ENCODE results near the gene CNOT9.
A peak's percentile ranks its signal among the peaks of the same experiment; 100 is the strongest.
"Not testable (repeated sequence)": the region's sequence is repeated elsewhere in the genome, so short reads cannot be mapped to it uniquely, and the experiment has no call there.

The CNOT9 gene

GRCh38 chr2:218568190-218569037 is at the start of gene CNOT9, which contains the start of gene USP37:
CNOT9 (plus strand) TSS chr2:218568839; CDS start chr2:218568955, 116 bp downstream.
USP37 (minus strand) TSS chr2:218568351; CDS start chr2:218558653, 9,698 bp downstream.
- peak within 1 kb of the TSS; percentile 89 for H3K4me3 Mint-ChIP-seq
- peaks cover 32% of the 10 kb centered on the region for H3K36me3 Mint-ChIP-seq
- peaks cover 64% of the 10 kb centered on the region for H3K4me1 Mint-ChIP-seq
- H3K27me3 Mint-ChIP-seq: no peaks in the 10 kb centered on the region
- no peaks in the 10 kb centered on the region for H3K9me3 Mint-ChIP-seq
- peak within 1 kb of the TSS; percentile 94 for H3K27ac Mint-ChIP-seq
- peak; percentile 97 for ATAC-seq

GRCh38 chr2:218518876-218519275 is 49.8 kb upstream of the CNOT9 start:
- H3K4me1 Mint-ChIP-seq: peaks cover 6% of the 10 kb centered on the region
- H3K4me3 Mint-ChIP-seq: no peak overlapping the region
- H3K27me3 Mint-ChIP-seq: no peaks in the 10 kb centered on the region
- H3K9me3 Mint-ChIP-seq: no peaks in the 10 kb centered on the region
- ATAC-seq: no peak
- peaks cover 64% of the 10 kb centered on the region for H3K36me3 Mint-ChIP-seq
- H3K27ac Mint-ChIP-seq: no peak overlapping the region

GRCh38 chr2:218523651-218524050 is 45.0 kb upstream of the CNOT9 start:
- no peak overlapping the region for H3K27ac Mint-ChIP-seq
- no peak for ATAC-seq
- H3K27me3 Mint-ChIP-seq: no peaks in the 10 kb centered on the region
- H3K4me3 Mint-ChIP-seq: no peak overlapping the region
- no peaks in the 10 kb centered on the region for H3K4me1 Mint-ChIP-seq
- peaks cover 76% of the 10 kb centered on the region for H3K36me3 Mint-ChIP-seq
- peaks cover 4% of the 10 kb centered on the region for H3K9me3 Mint-ChIP-seq

GRCh38 chr2:218528409-218528808 is 40.2 kb upstream of the CNOT9 start:
- H3K4me1 Mint-ChIP-seq, ATAC-seq, H3K4me3 Mint-ChIP-seq, H3K27ac Mint-ChIP-seq, H3K9me3 Mint-ChIP-seq, H3K27me3 Mint-ChIP-seq: not testable (repeated sequence)
- peaks cover 90% of the 10 kb centered on the region for H3K36me3 Mint-ChIP-seq

GRCh38 chr2:218529990-218530389 is 38.6 kb upstream of the CNOT9 start:
- Mint-ChIP-seq H3K4me3 (no peak overlapping the region), H3K27me3 (no peaks in the 10 kb centered on the region), H3K36me3 (peaks cover 76% of the 10 kb centered on the region), H3K27ac (no peak overlapping the region), H3K9me3 (peaks cover 4% of the 10 kb centered on the region), H3K4me1 (no peaks in the 10 kb centered on the region)
- ATAC-seq: no peak

- Mint-ChIP-seq H3K9me3 (no peaks in the 10 kb centered on the region), H3K27me3 (no peaks in the 10 kb centered on the region), H3K36me3 (peaks cover 57% of the 10 kb centered on the region), H3K27ac (no peak overlapping the region), H3K4me1 (no peaks in the 10 kb centered on the region), H3K4me3 (no peak overlapping the region)
- no peak for ATAC-seq
These were observed 31.7 kb upstream of the CNOT9 start for GRCh38 chr2:218536804-218537494.

GRCh38 chr2:218540015-218540414 is 28.6 kb upstream of the CNOT9 start:
- H3K4me3 Mint-ChIP-seq: no peak overlapping the region
- H3K36me3 Mint-ChIP-seq: peaks cover 52% of the 10 kb centered on the region
- no peak for ATAC-seq
- no peak overlapping the region for H3K27ac Mint-ChIP-seq
- no peaks in the 10 kb centered on the region for H3K9me3 Mint-ChIP-seq
- H3K27me3 Mint-ChIP-seq: no peaks in the 10 kb centered on the region
- H3K4me1 Mint-ChIP-seq: no peaks in the 10 kb centered on the region

GRCh38 chr2:218546012-218546411 is 22.6 kb upstream of the CNOT9 start:
- peaks cover 51% of the 10 kb centered on the region for H3K36me3 Mint-ChIP-seq

GRCh38 chr2:218547511-218547910 is 21.1 kb upstream of the CNOT9 start:
- Mint-ChIP-seq H3K27me3 (no peaks in the 10 kb centered on the region), H3K4me3 (no peak overlapping the region), H3K9me3 (no peaks in the 10 kb centered on the region), H3K27ac (peak overlapping the region; percentile 50), H3K36me3 (peaks cover 51% of the 10 kb centered on the region), H3K4me1 (peaks cover 12% of the 10 kb centered on the region)
- ATAC-seq: peak; percentile 39

More at GRCh38 chr2:218546012-218546411, 22.6 kb upstream of the CNOT9 start:
- Mint-ChIP-seq H3K27ac (no peak overlapping the region), H3K9me3 (no peaks in the 10 kb centered on the region), H3K4me3 (no peak overlapping the region), H3K4me1 (peaks cover 12% of the 10 kb centered on the region), H3K27me3 (no peaks in the 10 kb centered on the region)
- no peak for ATAC-seq

GRCh38 chr2:218547978-218548377 is 20.7 kb upstream of the CNOT9 start:
- no peaks in the 10 kb centered on the region for H3K27me3 Mint-ChIP-seq
- H3K27ac Mint-ChIP-seq: no peak overlapping the region
- H3K36me3 Mint-ChIP-seq: peaks cover 55% of the 10 kb centered on the region
- no peak for ATAC-seq
- H3K4me3 Mint-ChIP-seq: no peak overlapping the region
- H3K4me1 Mint-ChIP-seq: peaks cover 12% of the 10 kb centered on the region
- no peaks in the 10 kb centered on the region for H3K9me3 Mint-ChIP-seq

GRCh38 chr2:218554225-218554624 is 14.4 kb upstream of the CNOT9 start:
- H3K36me3 Mint-ChIP-seq: peaks cover 37% of the 10 kb centered on the region
- H3K4me1 Mint-ChIP-seq, H3K9me3 Mint-ChIP-seq, H3K4me3 Mint-ChIP-seq, H3K27me3 Mint-ChIP-seq, ATAC-seq, H3K27ac Mint-ChIP-seq: not testable (repeated sequence)

- no peak for ATAC-seq
- Mint-ChIP-seq H3K27ac (no peak overlapping the region), H3K4me1 (no peaks in the 10 kb centered on the region), H3K36me3 (peaks cover 44% of the 10 kb centered on the region), H3K4me3 (no peak overlapping the region), H3K9me3 (no peaks in the 10 kb centered on the region), H3K27me3 (no peaks in the 10 kb centered on the region)
These were observed 13.1 kb upstream of the CNOT9 start for GRCh38 chr2:218555527-218555926.

GRCh38 chr2:218557941-218558340 is 10.7 kb upstream of the CNOT9 start:
- no peak for ATAC-seq
- Mint-ChIP-seq H3K27me3 (no peaks in the 10 kb centered on the region), H3K36me3 (peaks cover 34% of the 10 kb centered on the region), H3K4me3 (no peak overlapping the region), H3K27ac (no peak overlapping the region), H3K9me3 (no peaks in the 10 kb centered on the region), H3K4me1 (no peaks in the 10 kb centered on the region)

- H3K9me3 Mint-ChIP-seq: no peaks in the 10 kb centered on the region
These were observed 9.7 kb upstream of the CNOT9 start for GRCh38 chr2:218558986-218559385.

GRCh38 chr2:218564056-218564455 is 4.6 kb upstream of the CNOT9 start:
- no peak overlapping the region for H3K27ac Mint-ChIP-seq
- H3K9me3 Mint-ChIP-seq: no peaks in the 10 kb centered on the region
- peaks cover 32% of the 10 kb centered on the region for H3K4me1 Mint-ChIP-seq
- peaks cover 38% of the 10 kb centered on the region for H3K36me3 Mint-ChIP-seq
- no peak overlapping the region for H3K4me3 Mint-ChIP-seq
- ATAC-seq: no peak
- H3K27me3 Mint-ChIP-seq: no peaks in the 10 kb centered on the region

More at GRCh38 chr2:218558986-218559385, 9.7 kb upstream of the CNOT9 start:
- Mint-ChIP-seq H3K36me3 (peaks cover 34% of the 10 kb centered on the region), H3K27me3 (no peaks in the 10 kb centered on the region), H3K4me3 (no peak overlapping the region), H3K27ac (no peak overlapping the region), H3K4me1 (peaks cover 4% of the 10 kb centered on the region)
- ATAC-seq: no peak
